GM04503 (cell line): ENCODE data around the gene MYO5C.

Experiments
- DNase-seq: peaks from one replicate; pipeline ENCODE4 v3.0.0-alpha.2; 2012; ENCODE audit warnings: low read depth

MYO5C gene

GRCh38 chr15:52146776-52147175 is 148.8 kb downstream of the MYO5C start:
- no peak for DNase-seq

GRCh38 chr15:52146261-52146660 is 149.3 kb downstream of the MYO5C start:
- no peak for DNase-seq

- no peak for DNase-seq
Measured at GRCh38 chr15:52144656-52145178, 150.9 kb downstream of the MYO5C start.

GRCh38 chr15:52143873-52144272 is 151.7 kb downstream of the MYO5C start:
- peak; percentile 91 for DNase-seq
